GM10847 (cell line): ENCODE measurements around the gene DOCK2.

Experiments
- POLR2A ChIP-seq: IDR thresholded peaks from 2 replicates; pipeline ENCODE4 v1.6.1; 2011; ENCODE audit not compliant: insufficient read length; ENCODE audit errors: extremely low read depth

DOCK2 gene

DNA sequence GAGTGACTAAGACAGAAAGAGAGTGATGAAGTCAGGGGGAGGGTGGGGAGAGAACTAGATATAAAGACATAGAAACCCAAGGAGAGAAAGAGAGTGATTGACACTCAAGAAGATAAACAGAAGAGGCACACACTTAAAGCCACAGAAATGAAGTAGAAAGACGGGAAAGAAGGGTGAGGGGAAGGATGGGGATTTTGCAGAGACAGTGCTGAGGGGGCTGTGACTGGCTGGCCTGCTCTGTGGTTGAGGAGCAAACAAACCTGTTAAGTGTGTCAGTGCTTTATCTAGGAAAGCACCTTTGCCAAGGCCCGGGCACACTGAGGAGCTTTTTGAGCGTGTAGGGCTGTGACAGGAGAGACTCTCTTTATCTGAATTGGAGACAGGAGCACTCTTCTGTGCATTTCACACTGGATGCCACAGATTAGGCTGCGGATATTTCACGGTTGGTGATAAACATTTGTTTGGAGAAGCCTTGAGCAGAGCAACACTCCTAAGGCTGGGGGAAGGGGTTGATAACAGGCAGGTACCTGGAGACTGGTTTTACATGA is 109.1 kb downstream of the DOCK2 start:
- TF ChIP-seq POLR2A, result no peak

DNA sequence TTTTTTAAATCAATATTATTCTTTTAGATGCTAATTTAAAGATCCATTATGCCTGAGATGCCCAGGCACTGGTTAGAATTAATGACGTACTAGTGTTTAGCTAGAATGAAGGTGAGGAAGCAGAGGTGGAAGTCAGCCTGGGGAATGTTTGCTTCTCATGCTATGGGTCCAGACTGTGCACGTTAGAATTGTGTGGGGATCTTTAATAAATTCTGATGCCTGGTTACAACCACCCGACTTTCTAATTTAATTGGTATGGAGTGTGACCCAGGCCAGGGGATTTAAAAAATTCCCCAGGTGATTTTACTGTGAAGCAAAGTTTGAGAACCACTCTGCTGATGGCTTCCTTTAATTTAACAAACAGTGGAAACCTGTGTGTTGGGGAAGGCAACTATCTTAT is 111.1 kb downstream of the DOCK2 start:
- TF ChIP-seq POLR2A, result no peak

DNA sequence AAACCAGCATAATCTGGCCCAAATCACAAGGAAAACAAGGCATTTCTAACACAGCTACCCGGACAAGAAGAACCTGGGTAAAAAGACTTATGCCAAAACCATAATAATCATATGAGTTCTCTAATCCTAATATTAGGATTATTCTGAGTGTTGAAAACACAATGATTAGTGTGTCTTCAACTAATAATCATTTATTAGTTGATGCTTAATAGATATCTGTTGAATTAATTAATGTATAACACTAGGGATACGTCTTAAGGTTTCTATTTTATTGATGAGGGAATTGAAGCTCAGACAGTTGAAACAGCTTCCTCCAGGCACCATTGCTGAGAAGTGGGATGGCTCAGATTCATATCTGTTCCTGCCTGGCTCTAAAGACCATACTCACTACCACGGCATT is 112.2 kb downstream of the DOCK2 start:
- no peak for TF ChIP-seq POLR2A

DNA sequence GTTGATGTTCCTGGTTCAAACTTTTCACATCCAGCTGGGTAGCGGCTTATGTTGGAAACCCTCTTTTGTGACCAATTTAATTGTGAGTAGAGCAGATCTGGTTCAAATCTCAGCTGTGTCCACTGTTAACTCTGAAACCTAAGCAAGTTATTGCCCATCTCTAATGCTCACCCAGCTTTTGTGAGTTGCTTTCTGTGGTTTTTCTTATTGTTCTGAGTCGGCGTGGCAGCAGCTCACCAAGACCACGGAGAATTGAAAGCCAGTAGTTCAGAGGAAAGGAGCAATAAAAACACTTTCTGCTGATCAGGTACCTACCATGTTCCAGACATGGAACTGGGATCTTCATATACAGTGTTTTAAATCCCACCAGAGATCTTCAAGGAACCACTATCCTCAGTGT is 114.4 kb downstream of the DOCK2 start:
- TF ChIP-seq POLR2A, result no peak

DNA sequence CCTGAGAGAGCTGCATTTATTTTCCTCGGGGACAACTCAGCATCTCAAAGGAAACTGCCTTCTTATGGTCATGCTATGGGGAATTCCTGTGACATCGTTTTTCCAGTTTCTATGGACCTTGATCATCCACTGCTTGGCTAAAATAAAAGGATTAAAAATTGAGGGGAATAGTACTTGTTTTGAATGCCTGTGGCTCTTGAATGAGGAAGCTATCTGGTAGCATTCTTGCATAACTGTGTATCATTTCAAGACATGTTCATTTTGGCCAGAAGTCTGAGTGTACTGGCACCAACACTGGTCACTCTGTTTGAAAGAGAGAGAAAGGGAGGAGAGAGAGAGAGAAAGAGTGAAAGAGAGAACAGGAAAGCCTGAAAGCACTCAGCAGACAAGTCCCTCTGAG is 116.7 kb downstream of the DOCK2 start:
- TF ChIP-seq POLR2A, result no peak

DNA sequence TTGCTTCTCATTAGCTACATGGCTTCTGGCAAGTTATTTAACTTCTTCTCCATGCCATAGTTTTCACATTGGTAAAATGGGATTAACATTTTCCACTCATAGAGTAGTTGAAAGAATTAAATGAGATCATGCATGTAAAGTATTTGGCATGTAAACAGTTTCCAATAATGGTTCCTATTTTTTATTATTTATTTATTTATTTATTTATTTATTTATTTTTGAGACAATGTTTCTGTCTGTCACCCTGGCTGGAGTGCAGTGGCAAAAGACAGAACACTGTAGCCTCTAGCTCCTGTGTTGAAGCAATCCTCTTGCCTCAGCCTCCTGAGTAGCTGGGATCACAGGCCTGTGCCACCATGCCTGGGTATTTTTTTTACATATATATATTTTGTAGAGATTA is 117.7 kb downstream of the DOCK2 start:
- no peak for TF ChIP-seq POLR2A

DNA sequence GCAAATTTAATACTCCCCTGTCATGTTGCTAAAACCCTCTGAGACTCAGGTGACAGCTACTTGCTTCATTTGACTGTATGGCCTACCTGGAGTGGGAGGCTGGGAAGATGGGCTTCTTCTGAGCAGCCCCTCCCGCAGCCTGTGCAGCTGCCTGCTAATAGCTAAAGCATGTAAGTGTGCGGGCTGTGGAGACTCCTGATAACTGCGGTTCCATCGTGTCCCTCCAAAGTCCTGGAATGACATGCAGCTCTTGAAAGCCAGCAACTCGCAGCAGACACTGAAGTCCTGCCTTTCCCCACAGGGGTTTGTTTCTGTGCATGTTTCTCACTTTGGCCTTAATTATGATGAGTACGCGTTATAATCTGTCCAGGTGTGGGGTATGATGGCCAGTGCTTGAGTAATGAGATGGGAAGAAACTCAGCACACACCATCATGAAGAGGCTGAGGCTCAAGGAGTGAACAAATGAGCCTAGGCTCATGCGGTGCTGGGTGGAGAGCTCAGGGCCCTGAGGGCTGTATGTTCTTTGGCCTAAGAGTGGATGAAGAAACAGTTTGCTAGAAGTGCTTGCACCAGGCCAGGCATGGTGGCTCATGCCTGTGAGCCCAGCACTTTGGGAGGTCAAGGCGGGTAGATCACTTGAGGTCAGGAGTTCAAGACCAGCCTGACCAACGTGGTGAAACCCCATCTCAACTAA is 119.1 kb downstream of the DOCK2 start:
- no peak for TF ChIP-seq POLR2A

DNA sequence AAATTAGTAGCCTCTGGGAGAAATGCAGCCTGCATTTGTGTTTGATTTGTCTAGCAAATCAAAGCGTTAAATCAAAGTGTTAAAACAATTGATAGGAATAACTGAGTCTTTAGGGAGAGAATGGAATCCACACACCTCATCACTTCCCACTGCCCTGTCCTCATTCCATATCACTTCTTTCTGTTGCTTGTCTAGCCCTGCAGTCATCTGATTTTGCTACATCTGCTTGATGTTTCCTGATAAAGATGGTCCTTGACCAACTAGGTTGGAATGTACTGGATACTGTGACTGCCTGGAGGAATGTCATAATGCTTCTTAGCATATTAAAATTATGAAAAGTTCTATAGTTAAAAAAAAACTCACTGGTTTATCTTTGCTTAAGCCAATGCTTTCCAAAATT is 119.9 kb downstream of the DOCK2 start:
- no peak for TF ChIP-seq POLR2A

DNA sequence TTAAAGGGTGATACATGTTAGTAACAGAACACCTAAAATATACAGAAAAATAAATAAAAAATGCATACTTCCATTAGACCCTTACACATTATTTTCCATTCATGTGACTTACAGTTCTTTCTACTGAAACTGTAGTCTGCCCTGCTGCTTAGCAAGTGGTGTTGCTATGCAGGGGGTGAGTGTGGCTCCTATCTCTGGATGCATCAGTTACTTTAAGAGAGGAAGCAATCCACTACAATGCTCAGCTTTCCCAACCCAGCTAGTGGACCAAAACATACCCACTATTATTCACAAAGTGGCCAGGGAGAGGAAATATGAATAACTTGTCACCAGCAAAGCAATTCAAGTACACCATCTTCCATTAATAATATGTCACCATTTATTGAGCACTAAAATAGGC is 121.8 kb downstream of the DOCK2 start:
- no peak for TF ChIP-seq POLR2A

DNA sequence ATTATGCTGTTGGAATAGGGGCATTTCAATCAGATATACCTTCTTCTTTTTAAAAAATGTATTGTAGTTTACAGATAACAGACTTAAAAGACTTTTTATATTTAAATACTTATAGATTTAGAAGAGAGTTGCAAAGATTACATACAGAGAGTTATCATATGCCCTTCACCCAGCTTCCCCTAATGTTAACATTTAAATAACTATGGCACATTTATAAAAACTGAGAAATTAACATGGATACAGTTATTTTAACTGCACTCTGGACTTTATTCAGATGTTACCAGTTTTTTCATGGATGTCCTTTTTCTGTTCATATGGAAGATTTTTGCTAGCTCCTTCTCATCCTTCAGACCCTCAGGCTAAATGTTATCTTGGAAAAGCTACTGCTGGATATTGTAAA is 123.2 kb downstream of the DOCK2 start:
- TF ChIP-seq POLR2A, result no peak

DNA sequence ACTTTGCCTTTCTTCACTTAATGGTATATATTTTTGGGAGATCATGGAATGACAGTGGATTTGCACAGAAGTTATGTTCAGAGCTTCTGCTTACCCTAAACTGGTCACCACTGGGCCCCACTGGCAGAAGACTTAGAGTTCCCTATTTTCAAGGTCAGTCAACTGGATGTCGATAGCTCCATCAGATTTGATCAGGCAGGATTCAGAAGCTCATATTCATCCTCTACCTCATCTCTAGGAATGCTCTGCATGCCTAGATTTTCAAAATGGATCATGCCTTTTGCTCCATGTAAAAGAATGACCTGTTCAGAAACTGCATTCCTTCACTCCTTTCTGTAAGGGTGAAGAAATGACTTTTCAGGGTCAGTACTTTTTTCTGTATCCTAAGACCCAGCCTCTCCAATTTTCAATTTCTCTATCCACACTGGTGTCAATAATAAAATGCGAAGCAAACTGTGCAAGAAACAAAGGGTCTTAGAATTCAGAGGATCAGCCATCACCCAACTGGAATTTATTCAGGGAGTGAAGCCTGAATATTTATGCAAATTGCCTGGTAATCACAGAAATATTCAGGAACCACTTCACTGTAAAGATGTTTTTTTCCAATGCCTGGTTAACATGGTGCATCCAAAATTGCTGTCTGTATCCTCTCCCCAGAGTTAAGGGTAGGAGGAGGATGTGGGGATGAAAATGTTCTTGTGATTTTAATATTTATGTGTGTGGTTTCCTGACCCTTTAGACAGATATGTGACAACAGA is 125.4 kb downstream of the DOCK2 start:
- TF ChIP-seq POLR2A, result no peak

DNA sequence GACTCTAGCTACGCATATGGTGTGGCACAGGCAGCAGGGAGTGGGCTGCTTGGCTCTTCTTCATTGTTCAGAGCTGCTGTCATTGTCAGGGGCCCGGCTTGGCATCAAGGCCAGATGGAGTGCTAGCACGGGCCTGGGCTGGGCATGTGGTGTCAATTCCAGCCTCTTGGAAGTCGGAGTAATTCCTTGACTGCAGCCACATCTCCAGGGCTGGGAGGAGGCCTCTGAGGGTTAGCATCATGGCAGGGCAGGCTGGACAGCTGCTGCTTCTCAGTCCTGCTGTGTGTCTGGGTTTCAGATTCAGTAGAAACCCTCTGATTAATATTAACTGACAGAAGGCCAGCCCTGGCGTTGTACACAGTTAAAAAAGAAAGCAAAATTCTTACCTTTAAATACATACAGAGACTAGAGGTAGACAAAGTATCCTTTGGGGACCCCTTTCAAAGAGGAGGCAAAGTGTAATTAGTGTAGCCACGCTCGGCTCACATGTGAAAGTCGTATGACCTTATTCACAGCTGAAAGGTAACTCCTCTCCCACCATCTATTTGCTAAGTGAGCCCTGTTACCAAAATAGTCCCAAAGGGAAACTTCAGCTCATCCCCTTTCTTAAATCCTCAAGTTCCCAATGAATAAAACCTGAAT is 126.4 kb downstream of the DOCK2 start:
- no peak for TF ChIP-seq POLR2A

DNA sequence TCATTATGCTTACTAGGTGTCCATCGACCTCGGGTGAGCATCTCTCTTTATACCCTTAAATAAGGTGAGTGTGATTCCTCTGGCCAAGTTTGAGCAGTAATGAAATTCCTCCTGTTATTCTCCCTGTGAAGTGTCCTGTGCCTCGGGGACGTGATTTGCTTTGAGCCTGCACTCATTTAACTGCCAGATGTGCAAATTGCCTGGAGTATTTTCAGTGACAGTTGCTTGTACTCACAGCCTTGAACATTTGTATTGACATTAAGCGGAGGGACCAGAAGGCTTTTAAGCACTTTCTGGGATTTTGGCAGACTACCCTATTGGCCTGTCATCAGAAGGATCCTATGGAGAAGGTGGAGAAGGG is 126.9 kb downstream of the DOCK2 start:
- TF ChIP-seq POLR2A, result no peak

DNA sequence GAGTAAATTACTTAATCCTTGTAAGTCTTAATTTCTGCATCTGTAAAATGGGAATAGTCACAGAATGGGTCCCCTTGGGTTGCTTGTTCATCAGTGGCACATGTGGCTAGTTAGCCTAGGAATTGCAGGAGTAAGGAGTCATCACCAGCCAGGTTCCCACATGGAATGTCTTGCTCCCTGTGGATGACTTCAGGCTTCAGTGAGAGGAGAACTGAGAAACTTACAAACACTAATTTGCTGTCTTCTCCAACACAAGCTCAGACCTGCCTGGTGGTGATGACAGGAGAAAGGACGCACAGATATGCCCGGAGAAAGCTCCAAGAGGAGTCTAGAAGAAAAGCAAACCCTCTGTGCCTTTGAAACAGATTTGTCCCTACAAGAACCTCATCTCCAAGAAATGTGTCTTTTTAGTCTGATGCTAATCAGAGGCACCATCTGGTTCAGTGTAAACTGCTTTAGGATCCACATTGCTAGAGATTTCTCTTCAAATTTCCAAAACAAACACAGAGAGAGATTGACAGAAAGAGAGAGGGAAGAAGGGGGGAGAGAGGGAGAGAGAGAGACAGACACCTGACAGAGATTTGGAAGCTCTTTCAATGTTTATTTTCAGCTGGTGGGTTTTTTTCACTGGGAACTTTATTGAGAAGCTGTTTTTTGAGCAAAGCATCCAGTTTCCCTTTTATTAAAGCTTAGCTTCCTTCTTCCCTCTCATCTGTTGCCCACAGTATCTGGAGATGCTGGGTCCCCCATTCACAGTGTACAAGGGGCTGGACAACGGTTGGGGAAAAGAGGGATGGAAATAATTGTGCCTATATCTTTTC is 128.3 kb downstream of the DOCK2 start:
- no peak for TF ChIP-seq POLR2A

DNA sequence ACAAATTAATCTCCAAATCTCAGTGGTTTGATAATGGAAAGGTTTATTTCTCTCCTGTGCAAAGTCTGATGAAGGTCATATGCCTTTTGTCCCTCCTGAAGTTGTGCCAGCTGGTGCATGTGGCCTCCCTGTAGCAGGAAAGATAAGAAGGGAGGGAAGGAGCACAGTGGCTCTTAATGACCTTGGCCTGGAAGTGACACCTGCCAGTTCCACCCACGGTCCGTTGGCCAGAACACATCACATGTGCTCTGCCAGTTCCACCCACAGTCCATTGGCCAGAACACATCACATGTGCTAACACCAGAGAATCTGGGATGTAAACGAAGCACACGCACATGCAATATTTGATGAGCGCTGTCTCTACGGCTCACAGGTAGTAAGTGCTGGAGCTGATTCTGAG is 130.9 kb downstream of the DOCK2 start:
- no peak for TF ChIP-seq POLR2A
